HG03558 (cell line): Measurements from ENCODE around the gene CHCHD5.
A peak's percentile ranks its signal among the peaks of the same experiment; 100 is the strongest.

Experiments
- ATAC-seq: cut with Tn5 transposase; IDR thresholded peaks from one replicate; pipeline ENCODE4 v1.9.1; 2021; ENCODE audit warnings: moderate number of reproducible peaks; ENCODE audit not compliant: unreplicated experiment; ENCODE audit errors: extremely low read depth

The CHCHD5 gene

GRCh38 chr2:112621790-112622527 is 37.5 kb downstream of the CHCHD5 start:
- ATAC-seq = no peak

GRCh38 chr2:112622528-112622849 is 38.1 kb downstream of the CHCHD5 start:
- ATAC-seq = no peak

- ATAC-seq = peak; percentile 68
Observed at GRCh38 chr2:112623913-112624777, 39.7 kb downstream of the CHCHD5 start.

- ATAC-seq = no peak
Observed at GRCh38 chr2:112625474-112626114, 41.2 kb downstream of the CHCHD5 start.

DNA sequence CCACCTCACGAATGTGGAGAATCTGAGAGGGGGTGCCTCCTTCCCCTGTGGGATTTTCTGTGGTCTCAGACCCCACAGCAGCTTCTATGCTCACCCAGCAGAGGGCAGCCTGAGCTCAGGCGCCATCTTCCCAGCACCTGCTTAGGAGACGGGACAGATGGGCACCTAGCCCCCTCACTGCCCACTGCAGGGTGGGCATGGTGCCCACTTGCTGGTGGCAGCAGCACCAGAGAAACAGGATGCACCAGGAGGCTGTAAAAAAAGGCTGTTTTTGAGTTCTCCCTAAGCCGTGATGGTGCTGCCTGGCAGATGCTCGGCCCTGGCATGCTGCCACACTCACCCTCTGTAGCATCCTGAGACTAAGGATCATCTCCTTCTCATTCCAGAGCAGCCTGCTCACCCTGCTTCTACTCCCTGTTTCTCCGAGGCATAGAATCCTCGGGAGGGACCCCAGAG is 42.2 kb downstream of the CHCHD5 start:
- ATAC-seq = no peak

DNA sequence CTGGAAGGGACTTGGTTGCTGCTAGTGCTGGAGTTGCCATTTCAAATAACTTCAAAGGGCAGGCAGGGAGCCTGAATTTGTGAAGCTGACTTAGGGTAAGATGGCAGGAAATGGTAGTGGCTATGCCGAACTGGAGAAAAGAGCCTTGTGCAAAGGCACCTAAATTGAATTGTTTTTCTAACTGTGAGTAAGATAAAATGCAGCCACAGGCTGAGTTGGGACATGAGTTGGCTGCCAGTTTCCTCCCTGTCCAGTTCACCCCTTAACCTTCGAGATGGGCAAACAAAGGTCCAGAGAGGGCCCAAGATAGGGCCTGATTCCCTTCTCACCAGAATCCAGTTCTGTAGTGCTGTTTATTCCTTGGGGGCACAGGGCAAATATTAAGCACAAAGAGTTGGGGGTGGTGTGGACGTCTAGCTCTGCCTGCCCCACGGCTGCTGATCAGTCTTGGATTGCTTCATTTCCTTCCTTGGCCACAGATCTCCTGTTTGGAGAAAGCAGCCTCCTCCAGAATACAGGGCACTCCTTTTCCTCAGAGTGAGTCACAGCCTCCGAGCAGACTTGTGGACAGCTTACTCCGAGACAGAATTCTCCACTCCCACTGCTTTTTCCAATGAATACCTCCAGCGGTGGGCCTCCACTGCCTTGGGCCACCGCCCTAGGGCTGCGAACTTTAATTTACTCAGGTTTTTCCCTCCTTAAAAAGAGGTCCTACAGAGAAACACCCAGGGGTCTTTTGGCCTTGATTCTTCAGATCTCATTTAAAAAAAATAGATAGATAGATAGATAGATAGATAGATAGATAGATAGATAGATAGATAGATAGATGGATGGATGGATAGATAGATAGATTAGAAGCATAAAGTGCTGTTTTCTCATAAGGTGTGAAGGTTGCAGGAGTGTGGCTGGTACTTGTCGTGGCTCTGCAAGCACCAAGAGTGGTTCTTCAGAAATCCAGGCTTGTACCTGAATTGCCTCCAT is 42.9 kb downstream of the CHCHD5 start:
- no peak for ATAC-seq

DNA sequence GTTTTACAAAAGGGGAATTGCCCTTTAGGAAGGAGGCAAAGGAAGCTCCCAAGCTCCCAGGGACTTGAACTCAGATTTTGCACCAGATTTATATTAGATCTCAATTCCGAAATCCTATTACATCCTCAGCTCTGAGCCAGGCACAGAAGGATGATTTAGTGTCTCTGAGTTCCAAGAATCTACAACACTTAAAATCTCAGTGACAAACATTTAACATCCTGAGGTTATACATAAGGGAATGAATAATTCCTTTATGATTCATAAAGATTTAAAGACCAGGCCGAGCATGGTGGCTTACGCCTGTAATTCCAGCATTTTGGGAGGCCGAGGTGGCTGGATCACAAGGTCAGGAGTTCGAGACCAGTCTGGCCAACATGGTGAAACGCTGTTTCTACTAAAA is 44.8 kb downstream of the CHCHD5 start:
- no peak for ATAC-seq

- no peak for ATAC-seq
Observed at GRCh38 chr2:112629823-112630222, 45.4 kb downstream of the CHCHD5 start.

DNA sequence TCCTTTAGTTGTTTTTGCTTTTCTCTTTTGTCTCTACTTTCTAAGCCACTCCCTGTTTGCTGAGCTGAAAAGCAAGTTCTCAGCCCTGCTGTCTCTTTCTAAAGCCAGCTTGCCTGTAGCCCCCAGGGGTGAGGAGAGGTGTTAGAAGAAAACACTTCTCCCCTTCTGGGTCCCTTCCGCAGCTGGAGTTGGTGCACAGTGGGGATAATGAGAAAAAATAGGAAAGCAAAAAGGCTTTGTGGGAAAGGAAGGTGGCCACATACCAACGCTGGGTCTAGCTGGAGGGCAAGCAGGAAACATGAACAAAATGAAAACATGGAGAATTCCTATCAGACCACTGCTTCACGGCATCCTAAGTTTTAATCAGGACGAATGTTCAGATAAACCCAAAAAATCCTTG is 45.9 kb downstream of the CHCHD5 start:
- no peak for ATAC-seq

DNA sequence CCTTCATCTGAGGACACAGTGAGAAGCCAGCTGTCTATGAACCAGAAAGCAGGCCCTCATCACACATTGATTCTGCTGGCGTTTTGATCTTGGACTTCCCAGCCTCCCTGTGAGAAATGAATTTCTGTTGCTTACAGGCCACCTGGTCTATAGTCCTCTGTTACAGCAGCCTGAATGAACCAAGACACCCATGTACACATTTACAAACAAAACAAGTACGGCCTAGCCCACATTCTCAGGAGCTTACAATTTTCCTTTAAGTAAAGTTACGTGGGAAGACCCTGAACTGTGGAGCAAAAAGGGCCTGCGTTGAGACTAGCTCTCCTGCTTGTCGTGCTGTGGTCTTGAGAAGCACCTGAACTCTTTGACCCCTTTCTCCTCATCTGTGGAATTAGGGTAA is 49.3 kb downstream of the CHCHD5 start:
- no peak for ATAC-seq

DNA sequence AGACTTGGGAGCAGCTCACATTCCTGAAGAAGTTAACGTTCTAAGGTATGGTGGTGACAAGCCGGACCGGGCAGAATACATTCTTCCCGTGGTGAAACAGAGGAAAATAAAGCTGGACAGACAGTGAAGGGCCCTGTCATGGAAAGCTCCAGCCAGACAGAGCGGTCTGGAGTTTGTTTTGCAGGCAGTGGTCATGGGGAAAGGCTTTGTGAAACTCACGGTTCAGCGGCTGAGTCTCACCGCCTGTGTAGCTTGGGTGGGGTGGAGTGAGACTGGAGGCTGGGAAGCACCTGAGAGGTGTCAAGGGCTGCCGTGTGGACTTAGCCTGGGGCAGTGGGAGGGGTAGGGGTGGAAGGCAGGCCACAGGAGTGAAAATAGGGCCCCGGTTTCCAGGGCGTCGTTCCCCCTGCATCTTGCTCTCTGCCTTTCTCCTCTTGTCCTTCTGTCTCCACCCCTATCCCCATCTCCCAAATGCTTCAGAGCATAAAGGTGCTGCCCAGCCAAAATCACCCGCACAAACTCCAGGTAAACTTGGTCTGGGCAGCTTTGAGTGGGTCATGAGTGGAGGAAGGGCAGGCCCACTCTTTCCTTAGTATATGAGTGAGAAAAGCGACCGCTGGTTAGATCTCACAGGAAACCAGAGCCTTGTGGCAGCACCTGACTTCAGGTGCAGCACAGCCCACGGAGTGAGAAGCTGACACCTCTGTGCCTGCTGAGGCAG is 49.9 kb downstream of the CHCHD5 start:
- ATAC-seq = no peak

DNA sequence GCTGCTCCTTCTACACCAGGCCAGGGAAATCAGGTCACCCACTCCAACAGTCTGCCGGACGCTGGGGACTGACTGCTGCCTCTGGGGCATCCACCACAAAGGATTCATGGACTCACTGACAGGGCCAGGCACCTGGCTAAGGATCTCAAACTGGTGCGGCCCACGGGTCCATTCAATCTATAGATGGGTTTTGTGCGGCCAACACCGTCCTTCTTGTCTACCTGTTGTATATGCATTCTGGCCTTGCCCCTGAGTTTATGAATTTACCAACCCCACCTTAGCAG is 50.4 kb downstream of the CHCHD5 start:
- no peak for ATAC-seq

DNA sequence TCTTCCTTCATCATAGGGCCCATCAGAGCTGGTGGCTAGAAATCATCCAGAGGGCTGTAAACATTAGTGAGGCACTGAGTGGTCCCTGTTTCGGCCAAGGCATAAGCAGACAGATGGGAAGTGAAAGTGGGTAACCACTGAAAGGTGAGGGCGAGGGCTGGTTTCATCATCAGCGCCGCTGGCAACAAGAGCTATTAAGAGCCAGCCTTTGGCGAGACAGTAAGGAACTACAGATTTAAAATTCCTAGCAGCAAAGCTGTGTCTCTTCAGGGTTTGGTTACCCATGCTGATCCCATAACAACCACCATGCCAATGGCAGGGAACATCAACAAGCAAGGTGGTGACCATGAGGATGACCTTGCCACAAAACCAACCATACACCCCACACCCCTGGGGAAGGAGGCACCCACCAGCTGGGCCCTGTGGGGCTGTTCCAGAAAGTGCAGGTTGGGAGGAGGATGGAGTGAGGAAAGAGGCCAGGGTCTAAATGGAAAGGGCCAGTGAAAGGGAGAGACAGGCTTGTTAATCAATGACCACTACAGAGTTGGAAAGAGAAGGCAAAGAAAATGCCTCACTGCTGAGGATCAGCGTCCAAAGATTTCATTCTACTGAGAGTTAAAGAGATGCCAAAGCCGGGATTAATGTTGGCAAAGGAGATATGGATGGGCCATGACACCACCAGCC is 52.3 kb downstream of the CHCHD5 start:
- peak; percentile 70 for ATAC-seq

GRCh38 chr2:112637289-112637660 is 52.9 kb downstream of the CHCHD5 start:
- ATAC-seq = no peak
